CD4-positive, alpha-beta T cell treated with Interleukin-21 for 1 hour (primary cell): Measurements from ENCODE around the gene CACNB1.
"Not testable (repeated sequence)": the region's sequence is repeated elsewhere in the genome, so short reads cannot be mapped to it uniquely, and the experiment has no call there.

ENCODE experiments used
- DNase-seq: peaks from one replicate; pipeline ENCODE4 v3.0.0-alpha.2; 2020

The CACNB1 gene

DNA sequence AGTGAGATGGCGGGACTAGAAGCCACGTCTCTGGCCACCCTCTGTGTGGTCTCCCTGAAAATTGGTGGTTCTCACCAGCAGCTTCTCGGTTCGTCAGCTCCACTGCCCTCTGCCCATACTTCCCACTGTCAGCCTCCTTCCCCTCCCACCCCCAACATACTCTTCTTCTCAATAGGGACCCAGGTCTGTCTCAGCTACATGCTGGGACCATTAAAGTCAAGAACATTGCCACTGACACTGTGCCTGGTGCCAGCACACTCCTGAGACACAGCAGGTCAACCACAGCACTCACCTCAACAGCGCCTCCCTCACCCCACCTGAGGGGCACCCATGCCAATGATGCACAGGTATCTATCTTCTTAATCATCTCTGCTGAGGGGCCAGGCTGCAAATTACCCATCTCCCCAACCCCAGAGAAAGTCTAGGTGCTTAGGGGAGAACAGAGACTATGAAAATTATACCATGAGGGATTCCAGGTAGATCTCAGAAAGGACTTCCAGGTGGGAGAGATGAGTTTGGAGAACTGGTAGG, 47.3 kb downstream of the CACNB1 start:
- no peak for DNase-seq

DNA sequence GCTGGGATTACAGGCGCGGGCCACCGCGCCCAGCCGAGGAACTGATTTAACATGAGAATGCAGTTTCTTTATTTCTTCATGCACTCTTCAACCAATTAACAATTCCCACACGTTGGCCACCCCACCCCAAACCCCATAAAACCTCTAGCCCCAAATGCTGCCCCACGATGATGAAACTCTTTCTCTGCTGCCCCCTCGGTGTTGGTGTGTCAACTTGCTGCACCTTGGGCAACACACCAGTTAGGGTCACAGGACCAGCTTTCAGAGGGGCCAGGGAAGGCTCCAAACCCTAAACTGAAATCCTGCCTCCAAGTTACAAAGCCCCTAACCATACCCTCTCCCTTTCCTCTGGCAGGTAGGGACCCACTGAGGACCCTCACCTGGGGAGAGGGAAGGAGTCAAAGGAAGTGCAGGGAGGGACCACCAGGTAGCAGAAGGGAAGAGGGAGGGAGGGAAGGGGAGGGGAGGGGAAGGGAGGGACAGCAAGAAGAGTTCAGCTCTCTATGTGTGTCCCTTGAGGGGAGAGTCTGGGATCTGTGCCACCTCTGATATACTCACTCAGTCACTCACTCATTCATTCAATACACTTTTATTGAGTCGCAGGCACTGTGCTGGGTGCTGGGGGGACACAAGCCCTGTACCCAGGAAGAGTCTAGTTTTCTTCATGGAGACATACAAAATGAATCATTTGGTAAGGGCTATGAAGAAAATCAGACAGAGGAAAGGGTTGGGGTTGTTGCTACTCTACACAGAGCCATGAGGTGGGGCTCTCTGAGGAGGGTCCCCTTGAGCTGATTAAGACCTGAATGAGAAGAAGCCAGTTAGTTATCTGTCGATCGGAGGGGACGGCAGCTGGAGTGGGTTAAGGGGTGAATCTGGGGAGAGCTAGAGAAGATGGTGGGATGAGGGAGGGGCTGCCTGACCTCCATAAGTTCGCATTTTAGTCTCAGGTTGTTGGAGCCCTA, 50.0 kb downstream of the CACNB1 start:
- DNase-seq, result no peak

DNA sequence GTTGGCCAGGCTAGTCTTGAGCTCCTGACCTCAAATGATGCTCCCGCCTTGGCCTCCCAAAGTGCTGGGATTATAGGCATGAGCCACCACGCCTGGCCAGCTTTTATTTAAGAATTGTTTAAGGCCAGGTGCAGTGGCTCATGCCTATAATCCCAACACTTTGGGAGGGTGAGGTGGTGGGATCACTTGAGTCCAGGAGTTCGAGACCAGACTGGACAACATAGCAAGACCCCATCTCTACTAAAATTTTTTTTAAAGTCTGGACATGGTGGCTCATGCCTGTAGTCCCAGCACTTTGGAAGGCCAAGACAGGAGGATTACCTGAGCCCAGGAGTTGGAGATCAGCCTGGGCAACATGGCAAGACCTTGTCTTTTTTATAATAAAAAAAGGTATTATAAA, 51.2 kb downstream of the CACNB1 start:
- DNase-seq, result no peak

DNA sequence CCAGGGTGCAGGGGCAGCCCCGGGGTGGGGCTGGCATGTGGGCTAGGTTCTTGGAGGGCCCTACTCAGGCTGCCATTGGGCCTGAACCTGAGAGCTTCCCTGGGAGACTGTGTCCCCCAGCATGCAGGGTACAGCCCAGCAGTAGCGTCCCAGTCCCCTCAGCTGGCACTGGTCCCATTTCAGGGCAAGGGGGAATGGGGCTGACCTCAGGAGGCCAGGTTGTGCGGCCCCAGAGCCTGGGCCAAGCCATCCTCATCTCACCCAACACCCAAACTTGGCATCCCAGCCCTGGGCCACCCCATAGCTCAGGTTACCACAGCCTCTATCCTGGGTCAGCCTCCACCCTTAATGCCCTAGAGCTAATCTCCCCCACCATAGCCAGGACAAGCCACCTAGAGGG, 52.3 kb downstream of the CACNB1 start:
- no peak for DNase-seq

- DNase-seq, result no peak
Observed at GRCh38 chr17:39144416-39144840, 53.0 kb downstream of the CACNB1 start.

DNA sequence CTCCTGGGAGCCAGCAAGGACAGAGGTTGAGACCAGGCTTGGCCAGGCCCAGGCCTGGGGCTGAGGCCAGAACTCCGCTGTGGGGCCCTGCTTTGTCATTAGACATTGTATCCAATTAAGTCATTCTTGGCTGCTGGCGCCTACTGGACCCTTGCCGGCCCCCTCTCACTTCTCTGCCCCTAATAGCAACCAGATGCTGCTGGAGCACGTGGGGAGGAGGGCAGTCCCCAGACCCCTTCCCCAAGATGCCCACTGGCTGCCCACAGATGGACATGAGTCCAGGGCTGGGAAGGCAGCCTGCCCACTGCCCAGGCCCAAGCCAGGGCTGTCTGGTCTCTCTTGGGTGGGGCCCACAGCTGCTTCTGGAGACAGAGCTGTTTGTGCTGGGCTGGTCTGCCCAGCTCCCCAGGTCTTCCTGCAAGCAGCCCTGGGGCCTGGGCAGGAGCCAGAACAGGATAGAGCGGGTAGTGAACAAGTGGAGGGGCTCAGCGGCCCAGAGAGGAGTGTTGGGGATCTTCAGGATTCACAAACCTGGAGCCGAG, 53.8 kb downstream of the CACNB1 start:
- no peak for DNase-seq

- DNase-seq, result no peak
Observed at GRCh38 chr17:39141915-39142664, 55.4 kb downstream of the CACNB1 start.

DNA sequence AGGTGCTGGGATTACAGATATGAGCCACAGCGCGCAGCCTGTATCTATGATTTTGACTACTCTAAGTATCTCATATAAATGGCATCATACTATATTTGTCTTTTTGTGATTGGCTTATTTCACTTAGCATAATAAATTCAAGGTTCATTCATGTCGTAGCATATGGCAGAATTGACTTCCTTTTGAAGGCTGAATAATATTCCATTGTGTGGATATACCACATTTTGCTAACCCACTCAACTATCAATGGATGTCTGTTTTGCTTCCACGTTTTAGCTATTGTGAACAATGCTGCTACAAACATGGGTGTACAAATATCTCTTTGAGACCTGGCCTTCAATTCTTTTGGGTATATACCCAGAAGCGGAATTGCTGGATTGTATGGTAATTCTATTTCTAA, 56.2 kb downstream of the CACNB1 start:
- no peak for DNase-seq

- no peak for DNase-seq
Observed at GRCh38 chr17:39139561-39139960, 57.9 kb downstream of the CACNB1 start.

DNA sequence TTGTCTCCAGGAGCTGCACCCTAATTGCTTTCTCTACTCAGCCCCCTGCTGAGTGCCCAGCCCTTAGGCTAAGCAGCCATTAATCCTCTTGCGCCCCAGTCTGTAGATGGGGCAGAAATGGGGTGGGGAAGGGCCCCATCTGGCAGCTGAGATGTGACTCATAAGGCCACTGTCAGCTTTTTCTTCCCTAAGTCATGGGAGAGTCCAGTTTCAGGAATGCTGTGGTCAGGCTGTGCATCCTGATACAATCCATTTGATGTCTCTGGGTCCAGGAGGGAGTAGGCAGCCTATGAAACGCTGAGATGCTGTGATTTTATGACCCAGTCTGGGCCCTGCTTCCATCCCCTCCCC, 58.3 kb downstream of the CACNB1 start:
- no peak for DNase-seq

- DNase-seq, result no peak
Observed at GRCh38 chr17:39138431-39139160, 58.9 kb downstream of the CACNB1 start.

- DNase-seq, result no peak
Observed at GRCh38 chr17:39134878-39135277, 62.6 kb downstream of the CACNB1 start.

- DNase-seq, result no peak
Observed at GRCh38 chr17:39132192-39132610, 65.3 kb downstream of the CACNB1 start.

- DNase-seq, result no peak
Observed at GRCh38 chr17:39131616-39132015, 65.9 kb downstream of the CACNB1 start.

GRCh38 chr17:39130205-39130604, 67.3 kb downstream of the CACNB1 start:
- no peak for DNase-seq

- DNase-seq, result not testable (repeated sequence)
Observed at GRCh38 chr17:39129544-39129943, 67.9 kb downstream of the CACNB1 start.

GRCh38 chr17:39126436-39126835, 71.0 kb downstream of the CACNB1 start:
- DNase-seq, result no peak

DNA sequence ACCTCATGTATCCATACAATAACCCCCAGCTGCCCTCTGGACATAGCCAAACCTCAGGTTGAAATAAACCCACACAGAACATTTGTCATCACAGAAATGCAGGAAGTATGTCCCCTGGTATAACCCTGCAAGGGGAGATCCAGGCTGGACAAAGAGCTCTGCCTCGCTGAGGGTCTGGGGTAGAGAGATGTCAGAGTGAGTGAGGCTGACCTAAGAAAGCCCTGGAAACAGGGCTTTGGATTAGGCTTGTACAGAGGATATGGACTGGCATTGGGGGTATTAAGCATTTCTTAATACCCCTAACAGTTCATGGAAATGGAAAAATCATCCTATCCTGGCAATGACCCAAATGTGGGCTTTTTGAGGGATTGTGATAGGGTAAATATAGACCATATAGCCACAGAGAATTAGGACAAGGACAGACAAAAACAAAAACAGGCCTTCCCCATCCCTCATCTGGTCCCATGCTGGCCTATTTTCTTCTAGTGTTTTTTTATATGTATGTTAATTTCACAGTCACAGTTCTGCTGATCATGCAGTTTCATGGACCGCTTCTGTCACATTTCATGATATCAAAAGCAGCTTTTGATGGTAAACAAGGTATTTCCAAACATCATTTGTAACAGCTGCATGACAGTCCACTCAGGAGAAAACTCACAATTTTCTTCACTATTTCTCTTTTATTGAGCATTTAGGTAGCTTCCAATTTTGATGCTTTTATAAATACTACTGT, 72.2 kb downstream of the CACNB1 start:
- no peak for DNase-seq

GRCh38 chr17:39123627-39124026, 73.8 kb downstream of the CACNB1 start:
- no peak for DNase-seq
